H1 (cell line): ENCODE results near the gene DLG4. TPM values are rescaled to one million over a fixed set of nuclear protein-coding genes. Genes with fewer than 3 reads are reported as not detected.

Experiments
- BACH1 ChIP-seq: IDR thresholded peaks from 2 replicates; pipeline ENCODE4 v1.6.1; 2012; ENCODE audit warnings: low read length, improper control_type of control experiment
- CBX8 ChIP-seq: fragments of 300-800, 300-1000 bp; sonication (generic); IDR thresholded peaks from 2 replicates; pipeline ENCODE4 v1.7.1; 2016; ENCODE audit warnings: low read depth, low read length, borderline replicate concordance
- CEBPB ChIP-seq: IDR thresholded peaks from 2 replicates; pipeline ENCODE4 v1.6.1; 2012; ENCODE audit warnings: low read depth, low read length
- KDM1A ChIP-seq: fragments of 200-600, 300-600 bp; sonication (generic); IDR thresholded peaks from 2 replicates; pipeline ENCODE4 v1.7.1; 2016; ENCODE audit warnings: mild to moderate bottlenecking, low read length, borderline replicate concordance
- polyA plus RNA-seq, 7 experiments: library from polyadenylated mRNA; depleted of rRNA in 3 of 7; stranded (reverse) in 5 of 7; unstranded in 2 of 7; fragments of >200 nt in 5 of 7; fragments of 200-250 nt in 2 of 7; gene quantifications; 1 replicate in 5 of 7; 2 replicates in 1 of 7; 4 replicates in 1 of 7; pipeline versions ENCODE4 v1.2.1 to v1.2.3, GENCODE V29; 2011 to 2013; ENCODE audit warnings: missing spikeins in 2 of 7, mixed read lengths in 2 of 7
- total RNA-seq: library from RNA; stranded (reverse); fragmentation: NEBNext Ultra II Directional; extraction: Animal tissue kit (Norgen Biotek cat#: 25700); gene quantifications from 2 replicates; pipeline ENCODE4 v1.2.1, GENCODE V29; 2021

Gene DLG4
- total and polyA plus RNA-seq, 2 of the 8 experiments (the other 6 are each of a cell fraction or from before 2014, with no cell fraction given): 18.9 to 45.9 TPM

DNA sequence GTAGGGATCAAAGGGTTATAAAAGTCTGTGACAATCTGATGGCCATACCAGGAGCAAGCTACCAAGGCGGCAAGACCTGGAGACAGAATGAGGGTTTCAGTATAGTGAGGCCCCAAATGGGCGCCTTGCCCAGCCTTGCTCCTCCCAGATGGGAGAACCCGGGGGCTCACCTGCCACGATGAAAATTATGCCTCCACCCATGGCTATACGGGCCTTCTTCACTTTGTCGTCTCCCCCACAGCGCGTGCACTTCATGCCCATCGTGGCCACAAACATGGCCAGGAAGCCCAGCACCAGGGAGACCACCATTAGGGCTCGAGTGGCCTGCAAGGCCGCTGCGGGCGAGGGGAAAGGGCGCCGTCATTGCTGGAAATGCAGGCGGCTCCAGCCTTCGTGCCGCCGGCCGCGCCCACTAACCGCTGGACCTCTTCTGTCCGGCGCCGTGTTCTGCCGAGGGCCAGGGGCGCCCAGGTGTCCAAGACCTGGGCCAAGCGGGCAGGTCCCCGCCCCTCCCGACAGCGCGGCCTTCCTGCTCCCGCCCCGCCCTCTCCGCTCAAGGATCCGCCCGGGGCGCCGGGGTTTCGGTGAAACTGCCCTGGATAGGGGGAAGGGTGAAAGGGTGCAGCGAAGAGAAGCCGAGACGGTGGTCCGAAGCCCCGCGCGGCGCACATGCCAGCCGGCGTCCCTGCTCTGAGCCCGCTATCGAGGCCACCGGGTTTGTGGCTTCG, 41.2 kb upstream of the DLG4 start (continued):
- TF ChIP-seq KDM1A (no peak), BACH1 (no peak), CBX8 (no peak), CEBPB (no peak)
